HepG2 (cell line): ENCODE results near the gene ANKS1B.

Source experiments
- CHD2 ChIP-seq: IDR thresholded peaks from 2 replicates; pipeline ENCODE4 v1.6.1; 2011; ENCODE audit warnings: low read depth, low read length, improper control_type of control experiment
- ESRRA ChIP-seq: sonication (generic); formaldehyde crosslinking; IDR thresholded peaks from 2 replicates; pipeline ENCODE4 v1.5.1; 2020; ENCODE audit warnings: mild to moderate bottlenecking, low read depth, missing genetic modification reagents
- ETV6 ChIP-seq: sonication (generic); formaldehyde crosslinking; conservative IDR thresholded peaks from 2 replicates; pipeline ENCODE4 v1.4.0; 2020; ENCODE audit warnings: missing genetic modification reagents
- MEIS1 ChIP-seq: sonication (generic); formaldehyde crosslinking; IDR thresholded peaks from 2 replicates; pipeline ENCODE4 v1.9.0; 2021; ENCODE audit warnings: mild to moderate bottlenecking, missing genetic modification reagents, moderate library complexity, borderline replicate concordance
- POLR2A ChIP-seq, 2 experiments: IDR thresholded peaks; 2 replicates each; pipeline ENCODE4 v1.6.1; 2011; ENCODE audit warnings: low read depth in 2 of 2, low read length in 2 of 2, mild to moderate bottlenecking in 1 of 2, moderate library complexity in 1 of 2; ENCODE audit not compliant: insufficient read depth in 1 of 2
- SP1 ChIP-seq, 2 experiments: fragments of 450-650 bp in 1 of 2; sonication (generic) in 1 of 2; formaldehyde crosslinking in 1 of 2; IDR thresholded peaks; 2 replicates each; pipeline versions ENCODE4 v1.4.0 to v1.6.1; 2016 to 2020; ENCODE audit warnings: missing genetic modification reagents in 1 of 2
- TF ChIP-seq, protein P1 (sequence below): sonication (generic); formaldehyde crosslinking; IDR thresholded peaks from 2 replicates; pipeline ENCODE4 v1.5.0; 2020; ENCODE audit warnings: mild to moderate bottlenecking, missing genetic modification reagents, moderate library complexity
- TF ChIP-seq, protein P2 (sequence below): sonication (generic); formaldehyde crosslinking; IDR thresholded peaks from 2 replicates; pipeline ENCODE4; 2020; ENCODE audit warnings: missing genetic modification reagents, mild to moderate bottlenecking, borderline replicate concordance
- TF ChIP-seq, protein P3 (sequence below): IDR thresholded peaks from 2 replicates; pipeline ENCODE4 v1.6.1; 2012; ENCODE audit warnings: inconsistent platforms
- TF ChIP-seq, protein P4 (sequence below): sonication (generic); formaldehyde crosslinking; conservative IDR thresholded peaks from 2 replicates; pipeline ENCODE4 v1.4.0; 2020; ENCODE audit warnings: missing genetic modification reagents

DNA sequence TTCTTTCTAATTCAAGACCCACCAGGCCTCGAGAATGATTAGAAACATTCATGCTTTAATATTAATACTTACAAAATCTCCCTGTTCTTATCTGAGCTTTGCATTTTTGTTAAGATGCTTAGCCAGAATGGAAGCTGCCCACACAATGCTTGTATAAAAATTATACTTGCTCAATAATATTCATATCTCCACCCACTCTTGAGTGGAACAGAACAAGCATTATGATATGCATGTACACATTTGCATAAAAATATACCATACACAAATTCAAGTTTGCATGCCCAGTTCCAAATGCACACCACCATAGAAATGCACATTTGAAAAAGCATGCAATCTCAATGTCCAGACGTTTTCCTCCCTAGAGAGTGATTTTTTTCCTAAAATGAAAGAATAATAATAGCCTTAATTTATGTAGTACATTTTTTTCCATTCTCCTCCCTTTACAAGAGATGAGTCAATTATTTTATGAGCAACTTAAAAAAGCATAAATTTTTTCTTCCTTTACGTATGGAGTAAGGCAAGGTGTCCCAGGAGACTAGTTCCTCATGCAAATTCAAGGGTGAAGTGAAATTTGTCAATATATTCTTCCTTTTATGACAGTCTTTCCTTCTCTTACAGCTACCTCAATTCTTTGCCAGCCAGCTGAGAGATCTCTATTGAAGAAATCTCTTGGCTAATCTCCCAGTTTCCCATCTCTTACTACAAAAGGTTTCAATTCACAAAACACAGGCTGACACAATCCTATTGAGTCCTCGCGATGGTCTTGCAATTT lies 650.3 kb downstream of the ANKS1B start:
- TF ChIP-seq ESRRA (no peak), CHD2 (no peak), POLR2A (IDR thresholded peaks at IDR 0.05; ENCODE audit: insufficient read depth in 1 of 2, low read depth in 2 of 2, low read length in 2 of 2) (no peak), SP1 (IDR thresholded peaks at IDR 0.05) (no peak), SP1 (CRISPR knock-in tag; IDR thresholded peaks at IDR 0.05) (no peak), ETV6 (CRISPR knock-in tag) (no peak), MEIS1 (no peak)
- TF ChIP-seq, protein P1, sequence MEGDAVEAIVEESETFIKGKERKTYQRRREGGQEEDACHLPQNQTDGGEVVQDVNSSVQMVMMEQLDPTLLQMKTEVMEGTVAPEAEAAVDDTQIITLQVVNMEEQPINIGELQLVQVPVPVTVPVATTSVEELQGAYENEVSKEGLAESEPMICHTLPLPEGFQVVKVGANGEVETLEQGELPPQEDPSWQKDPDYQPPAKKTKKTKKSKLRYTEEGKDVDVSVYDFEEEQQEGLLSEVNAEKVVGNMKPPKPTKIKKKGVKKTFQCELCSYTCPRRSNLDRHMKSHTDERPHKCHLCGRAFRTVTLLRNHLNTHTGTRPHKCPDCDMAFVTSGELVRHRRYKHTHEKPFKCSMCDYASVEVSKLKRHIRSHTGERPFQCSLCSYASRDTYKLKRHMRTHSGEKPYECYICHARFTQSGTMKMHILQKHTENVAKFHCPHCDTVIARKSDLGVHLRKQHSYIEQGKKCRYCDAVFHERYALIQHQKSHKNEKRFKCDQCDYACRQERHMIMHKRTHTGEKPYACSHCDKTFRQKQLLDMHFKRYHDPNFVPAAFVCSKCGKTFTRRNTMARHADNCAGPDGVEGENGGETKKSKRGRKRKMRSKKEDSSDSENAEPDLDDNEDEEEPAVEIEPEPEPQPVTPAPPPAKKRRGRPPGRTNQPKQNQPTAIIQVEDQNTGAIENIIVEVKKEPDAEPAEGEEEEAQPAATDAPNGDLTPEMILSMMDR = no peak
- TF ChIP-seq, protein P2, sequence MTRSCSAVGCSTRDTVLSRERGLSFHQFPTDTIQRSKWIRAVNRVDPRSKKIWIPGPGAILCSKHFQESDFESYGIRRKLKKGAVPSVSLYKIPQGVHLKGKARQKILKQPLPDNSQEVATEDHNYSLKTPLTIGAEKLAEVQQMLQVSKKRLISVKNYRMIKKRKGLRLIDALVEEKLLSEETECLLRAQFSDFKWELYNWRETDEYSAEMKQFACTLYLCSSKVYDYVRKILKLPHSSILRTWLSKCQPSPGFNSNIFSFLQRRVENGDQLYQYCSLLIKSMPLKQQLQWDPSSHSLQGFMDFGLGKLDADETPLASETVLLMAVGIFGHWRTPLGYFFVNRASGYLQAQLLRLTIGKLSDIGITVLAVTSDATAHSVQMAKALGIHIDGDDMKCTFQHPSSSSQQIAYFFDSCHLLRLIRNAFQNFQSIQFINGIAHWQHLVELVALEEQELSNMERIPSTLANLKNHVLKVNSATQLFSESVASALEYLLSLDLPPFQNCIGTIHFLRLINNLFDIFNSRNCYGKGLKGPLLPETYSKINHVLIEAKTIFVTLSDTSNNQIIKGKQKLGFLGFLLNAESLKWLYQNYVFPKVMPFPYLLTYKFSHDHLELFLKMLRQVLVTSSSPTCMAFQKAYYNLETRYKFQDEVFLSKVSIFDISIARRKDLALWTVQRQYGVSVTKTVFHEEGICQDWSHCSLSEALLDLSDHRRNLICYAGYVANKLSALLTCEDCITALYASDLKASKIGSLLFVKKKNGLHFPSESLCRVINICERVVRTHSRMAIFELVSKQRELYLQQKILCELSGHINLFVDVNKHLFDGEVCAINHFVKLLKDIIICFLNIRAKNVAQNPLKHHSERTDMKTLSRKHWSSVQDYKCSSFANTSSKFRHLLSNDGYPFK (CRISPR knock-in tag) = no peak
- TF ChIP-seq, protein P3, sequence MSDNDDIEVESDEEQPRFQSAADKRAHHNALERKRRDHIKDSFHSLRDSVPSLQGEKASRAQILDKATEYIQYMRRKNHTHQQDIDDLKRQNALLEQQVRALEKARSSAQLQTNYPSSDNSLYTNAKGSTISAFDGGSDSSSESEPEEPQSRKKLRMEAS = no peak
- TF ChIP-seq, protein P4, sequence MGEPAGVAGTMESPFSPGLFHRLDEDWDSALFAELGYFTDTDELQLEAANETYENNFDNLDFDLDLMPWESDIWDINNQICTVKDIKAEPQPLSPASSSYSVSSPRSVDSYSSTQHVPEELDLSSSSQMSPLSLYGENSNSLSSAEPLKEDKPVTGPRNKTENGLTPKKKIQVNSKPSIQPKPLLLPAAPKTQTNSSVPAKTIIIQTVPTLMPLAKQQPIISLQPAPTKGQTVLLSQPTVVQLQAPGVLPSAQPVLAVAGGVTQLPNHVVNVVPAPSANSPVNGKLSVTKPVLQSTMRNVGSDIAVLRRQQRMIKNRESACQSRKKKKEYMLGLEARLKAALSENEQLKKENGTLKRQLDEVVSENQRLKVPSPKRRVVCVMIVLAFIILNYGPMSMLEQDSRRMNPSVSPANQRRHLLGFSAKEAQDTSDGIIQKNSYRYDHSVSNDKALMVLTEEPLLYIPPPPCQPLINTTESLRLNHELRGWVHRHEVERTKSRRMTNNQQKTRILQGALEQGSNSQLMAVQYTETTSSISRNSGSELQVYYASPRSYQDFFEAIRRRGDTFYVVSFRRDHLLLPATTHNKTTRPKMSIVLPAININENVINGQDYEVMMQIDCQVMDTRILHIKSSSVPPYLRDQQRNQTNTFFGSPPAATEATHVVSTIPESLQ = no peak
